GM19193 (cell line): Measurements from ENCODE around the gene LHFPL6.

Experiments used
- POLR2A ChIP-seq: IDR thresholded peaks from 4 replicates; pipeline ENCODE4 v1.6.1; 2011; ENCODE audit not compliant: insufficient read depth, insufficient read length; ENCODE audit errors: extremely low read depth

LHFPL6 gene

DNA sequence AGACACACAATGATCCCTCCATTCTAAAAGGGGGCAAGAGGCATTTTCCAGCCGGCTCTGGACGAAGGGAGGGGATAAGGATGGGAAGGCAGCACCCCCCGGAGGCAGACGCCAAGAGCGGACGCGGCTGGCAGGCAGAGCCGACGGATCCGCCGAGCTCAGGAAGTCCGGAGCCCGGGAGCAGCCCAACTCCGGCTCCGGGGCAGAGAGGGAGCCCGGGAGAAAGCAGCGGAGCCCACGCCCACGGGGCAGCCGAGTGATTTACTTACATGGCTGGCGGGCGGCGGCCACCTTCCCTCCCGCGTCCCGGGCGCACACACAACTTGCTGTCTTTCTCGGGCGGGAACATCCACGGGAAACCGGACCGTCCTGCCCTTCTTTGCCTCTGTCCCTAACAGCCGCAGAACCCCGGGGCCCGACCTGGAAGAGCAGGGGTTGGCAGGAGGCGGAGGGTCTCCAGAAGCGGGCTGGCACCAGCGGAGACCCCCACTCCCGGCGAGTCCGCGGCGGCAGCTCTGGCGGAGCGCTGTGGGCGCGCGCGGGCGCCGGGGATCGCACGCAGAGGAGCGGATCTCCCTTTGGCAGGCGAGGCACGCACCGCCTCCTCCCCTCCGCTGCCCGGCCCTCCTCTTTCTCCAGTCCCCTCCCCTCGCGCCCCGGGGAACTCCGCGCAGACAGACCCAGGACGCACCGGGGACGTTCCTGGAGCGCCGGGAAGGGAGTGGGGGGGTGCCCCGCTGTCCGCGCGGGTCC is at the start of gene LHFPL6:
LHFPL6 (minus strand) TSS at position 580 of the 753 bp plus-strand sequence.
- TF ChIP-seq POLR2A = no peak

DNA sequence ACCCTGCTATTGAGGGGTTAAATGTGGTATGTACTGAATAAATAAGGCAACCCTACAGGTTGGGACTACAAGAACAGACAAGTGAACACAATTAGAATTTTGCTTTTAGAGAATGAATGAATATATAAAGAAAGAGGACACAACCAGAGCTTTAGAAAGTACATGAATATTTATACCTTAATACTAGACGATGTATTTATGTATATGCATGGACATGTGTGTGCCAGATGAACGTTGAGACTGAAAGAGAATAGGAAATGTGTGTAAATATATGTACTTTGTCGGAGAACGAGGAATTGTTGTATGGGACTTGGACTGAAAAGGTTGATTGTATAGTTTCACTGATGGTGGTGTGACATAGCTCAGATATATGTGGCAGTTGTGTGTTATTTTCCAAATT is 43.1 kb upstream of the LHFPL6 start:
- TF ChIP-seq POLR2A = no peak

DNA sequence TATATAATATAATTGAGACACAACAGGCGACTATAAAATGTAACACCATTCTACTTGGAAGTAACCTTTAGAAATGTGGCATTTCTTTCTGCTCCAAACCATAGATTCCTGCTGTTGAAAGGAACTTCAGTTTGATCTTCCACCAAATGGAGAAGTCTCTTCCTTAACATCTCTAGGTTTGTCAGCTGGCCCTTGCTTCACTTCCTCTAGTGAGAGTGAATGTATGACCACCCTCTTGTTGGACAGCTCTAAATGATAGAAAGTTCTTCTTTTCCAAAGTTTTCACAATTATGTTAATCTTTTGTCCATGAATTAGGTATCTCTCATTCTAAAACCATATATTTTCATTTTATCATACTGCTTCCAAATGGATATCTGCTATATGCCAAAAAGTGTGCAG is 38.7 kb upstream of the LHFPL6 start:
- TF ChIP-seq POLR2A = no peak

DNA sequence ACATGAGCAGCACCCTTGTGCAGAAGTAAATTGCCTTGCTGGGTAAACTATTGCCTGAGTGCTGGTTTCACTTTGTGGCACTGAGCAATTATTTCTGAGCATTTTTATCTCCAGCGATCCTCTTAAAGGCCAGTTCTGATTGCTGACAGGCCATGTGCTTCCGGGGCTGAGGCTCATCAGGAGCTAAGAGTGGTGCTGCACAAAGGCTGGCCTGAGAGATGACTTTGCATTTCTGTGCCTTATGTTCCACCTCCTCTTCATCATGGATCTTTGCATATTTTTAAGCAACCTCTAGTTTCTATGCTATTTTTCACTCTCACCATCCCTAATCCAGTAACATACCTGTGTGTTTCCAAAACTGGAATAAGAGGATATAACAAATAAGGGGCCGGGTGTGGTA is 34.9 kb upstream of the LHFPL6 start:
- TF ChIP-seq POLR2A = no peak

DNA sequence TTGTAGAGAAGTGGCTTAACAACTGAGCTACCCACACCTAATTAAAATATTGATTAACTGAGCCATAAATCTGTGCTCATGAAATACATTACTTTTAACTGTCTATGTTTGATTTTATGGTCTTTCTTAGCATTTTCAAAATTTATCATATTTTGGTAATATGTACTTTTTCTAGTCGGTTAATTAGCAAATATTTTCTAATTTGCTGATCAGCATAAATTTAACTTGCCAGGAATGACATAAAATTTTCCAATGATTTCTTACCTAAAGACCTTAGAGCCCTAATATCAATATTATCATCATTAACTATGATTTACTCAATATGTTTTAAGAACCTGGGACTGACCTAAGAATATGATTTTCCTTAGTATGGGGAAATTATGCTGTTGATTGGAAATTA is 32.6 kb upstream of the LHFPL6 start:
- TF ChIP-seq POLR2A = no peak

DNA sequence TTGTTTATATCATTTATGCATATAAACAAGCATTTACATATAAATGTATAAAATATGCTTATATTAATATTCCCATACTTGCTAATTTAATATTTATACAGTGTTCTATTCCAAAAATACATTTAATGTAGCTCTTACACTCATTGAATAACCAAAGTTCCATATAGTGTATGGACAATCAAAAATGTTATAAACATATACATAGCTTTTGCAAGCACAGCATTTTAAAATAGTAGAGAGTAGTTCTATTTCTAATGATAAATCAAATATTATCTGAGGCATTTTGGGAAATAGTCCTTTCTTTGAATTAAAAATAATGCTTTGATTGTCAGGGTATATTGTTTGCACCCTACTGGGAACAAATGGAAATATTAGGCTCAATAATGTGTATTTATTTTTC is 30.0 kb upstream of the LHFPL6 start:
- TF ChIP-seq POLR2A = no peak

DNA sequence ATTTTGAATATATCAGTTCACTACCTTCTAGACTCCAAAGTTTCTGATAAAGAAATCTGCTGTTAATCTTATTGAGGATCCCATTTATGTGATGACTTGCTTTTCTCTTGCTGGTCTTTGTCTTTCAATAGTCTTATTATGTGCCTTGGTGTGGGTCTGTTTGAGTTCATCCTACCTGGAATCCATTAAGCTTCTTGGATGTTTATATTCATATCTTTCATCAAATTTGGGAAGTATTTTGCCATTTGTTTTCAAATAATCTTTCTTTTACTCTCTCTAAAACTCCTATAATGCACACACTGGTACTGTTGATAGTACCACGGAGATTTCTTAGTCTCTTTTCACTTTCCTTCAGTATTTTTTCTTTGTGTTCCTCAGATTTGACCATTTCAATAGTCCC is 28.3 kb upstream of the LHFPL6 start:
- no peak for TF ChIP-seq POLR2A

DNA sequence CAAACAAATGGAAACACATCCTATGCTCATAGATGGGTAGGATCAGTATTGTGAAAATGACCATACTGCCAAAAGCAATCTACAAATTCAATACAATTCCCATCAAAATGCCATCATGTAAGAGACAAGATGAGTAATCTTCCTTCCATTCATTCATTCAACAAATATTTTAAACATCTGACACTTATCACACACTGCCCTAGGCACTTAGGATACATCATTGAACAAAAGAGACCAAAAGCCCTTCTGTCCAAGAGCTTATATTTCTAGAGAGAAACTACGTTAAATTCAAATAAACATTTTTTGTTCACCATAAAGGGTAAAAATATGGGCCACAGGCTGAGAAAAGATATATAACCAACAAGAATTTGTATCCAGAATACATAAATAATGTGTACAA is 20.5 kb upstream of the LHFPL6 start:
- no peak for TF ChIP-seq POLR2A

DNA sequence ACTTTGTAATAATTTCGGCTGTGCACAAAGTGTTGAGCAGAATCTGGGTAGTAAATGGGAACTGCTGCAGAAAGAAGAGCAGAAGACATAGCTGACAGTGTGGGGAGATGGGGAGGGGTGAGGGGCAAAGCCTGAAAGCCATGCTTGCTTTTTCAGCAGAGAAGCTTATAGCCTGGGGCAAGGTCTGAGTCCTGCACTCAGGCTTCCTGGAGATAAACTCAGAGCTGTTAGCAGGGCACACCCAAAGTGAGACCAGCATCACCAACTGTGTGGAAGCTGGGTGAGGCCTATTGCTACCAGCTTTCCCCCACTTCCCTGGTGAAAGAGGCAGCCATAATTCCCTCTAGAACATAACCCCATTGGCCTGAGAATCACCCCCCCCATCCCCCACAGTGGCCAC is 15.6 kb upstream of the LHFPL6 start:
- no peak for TF ChIP-seq POLR2A

DNA sequence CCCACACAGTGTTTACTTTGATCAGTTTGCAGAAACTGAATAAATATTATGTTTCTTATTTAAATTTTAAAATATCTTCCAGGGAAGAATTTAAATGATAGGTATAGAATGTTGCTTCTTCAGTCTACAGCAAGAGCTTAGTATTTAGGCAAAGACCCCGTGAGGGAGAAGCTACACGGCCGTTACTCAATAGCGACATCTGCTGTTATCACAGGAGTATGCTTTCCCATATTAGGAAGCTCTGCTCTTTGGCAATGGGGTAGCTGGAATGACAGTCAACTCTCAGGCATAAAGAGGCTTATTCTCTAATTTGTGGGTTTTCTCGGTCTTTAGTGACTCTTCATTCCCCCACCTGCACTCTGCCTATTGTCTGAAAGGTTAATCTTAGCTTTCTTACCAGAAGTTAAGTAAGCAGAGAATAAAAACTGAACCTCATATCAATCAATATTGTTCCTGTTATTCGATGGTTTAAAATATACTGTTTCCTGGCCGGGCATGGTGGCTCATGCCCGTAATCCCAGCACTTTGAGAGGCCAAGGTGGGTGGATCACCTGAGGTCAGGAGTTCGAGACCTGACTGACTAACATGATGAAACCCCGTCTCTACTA is 13.2 kb upstream of the LHFPL6 start:
- no peak for TF ChIP-seq POLR2A

DNA sequence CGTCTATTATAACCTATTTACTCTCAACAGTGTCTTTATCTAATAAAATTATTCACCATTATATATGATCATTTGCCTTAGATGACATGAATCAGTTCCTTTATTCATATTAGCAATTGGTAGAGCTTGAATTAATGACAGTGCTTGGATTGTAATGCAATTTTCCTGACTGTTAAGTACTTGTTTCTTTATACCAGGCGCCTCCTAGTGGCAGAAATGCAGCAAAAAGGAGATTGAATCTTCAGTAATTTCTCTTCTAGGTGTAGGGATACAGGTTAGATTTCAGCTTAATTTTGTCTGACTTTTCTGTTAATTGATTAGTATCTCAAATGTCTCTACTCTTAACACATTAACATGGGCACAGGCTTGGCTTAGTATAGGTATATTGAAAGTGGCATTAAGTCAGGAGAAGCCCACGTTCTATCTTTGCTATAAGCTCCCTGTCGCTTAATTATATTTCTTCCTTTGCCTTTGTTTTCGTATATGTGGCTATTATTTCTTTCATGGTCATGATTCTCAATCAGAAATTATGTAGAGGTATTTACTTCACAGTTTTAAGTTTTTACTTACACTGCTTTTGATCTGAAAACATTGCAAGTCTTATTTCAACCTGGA is 9.1 kb upstream of the LHFPL6 start:
- no peak for TF ChIP-seq POLR2A

DNA sequence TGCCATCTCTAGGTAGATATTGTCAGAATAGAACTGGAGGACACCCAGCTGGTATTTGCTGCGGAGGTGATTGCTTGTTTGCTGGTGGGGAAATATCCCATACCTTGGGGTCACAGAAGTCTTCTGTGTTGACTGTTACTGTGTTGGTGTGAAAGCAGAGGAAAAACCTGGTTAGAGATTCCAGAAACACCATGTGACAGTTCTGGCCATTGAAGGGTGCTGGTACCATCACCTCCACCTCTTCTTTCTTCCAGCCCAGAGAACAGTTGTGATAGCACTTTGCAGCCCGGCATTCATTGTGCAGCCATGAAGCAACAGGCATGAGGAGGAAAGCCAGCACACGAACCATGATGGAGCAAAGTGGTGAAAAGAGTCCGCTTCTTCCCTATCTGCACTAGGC is 4.9 kb upstream of the LHFPL6 start:
- no peak for TF ChIP-seq POLR2A

DNA sequence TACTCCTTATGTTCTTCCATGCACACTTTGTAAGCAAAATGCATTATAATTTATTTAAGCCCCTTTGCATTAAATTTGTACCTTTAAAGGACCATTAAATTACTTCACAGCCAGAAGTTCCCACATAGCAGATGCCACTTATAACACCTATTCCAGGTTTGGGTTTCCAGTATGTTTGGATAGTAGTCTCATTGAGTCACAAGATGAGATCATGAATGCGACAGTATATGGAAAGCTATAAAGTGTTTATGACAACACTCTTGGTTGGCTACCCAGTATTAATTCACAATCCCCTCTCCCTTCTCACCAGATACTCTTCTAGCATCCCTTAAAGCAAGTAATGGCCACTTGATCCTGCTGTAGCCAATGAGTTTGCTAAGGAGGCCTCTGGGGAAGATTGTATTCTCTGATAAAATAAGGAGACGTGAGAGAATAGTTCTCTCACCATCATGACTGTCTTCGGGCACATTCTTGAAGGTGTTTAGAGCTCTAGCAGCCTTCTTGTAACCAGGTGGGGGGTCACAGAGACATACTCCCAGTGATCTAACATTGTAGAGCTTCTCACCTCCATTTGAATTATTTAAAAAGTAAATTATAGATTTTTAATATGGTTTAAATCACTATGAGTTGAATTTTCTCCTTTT is 2.8 kb upstream of the LHFPL6 start:
- TF ChIP-seq POLR2A = no peak

DNA sequence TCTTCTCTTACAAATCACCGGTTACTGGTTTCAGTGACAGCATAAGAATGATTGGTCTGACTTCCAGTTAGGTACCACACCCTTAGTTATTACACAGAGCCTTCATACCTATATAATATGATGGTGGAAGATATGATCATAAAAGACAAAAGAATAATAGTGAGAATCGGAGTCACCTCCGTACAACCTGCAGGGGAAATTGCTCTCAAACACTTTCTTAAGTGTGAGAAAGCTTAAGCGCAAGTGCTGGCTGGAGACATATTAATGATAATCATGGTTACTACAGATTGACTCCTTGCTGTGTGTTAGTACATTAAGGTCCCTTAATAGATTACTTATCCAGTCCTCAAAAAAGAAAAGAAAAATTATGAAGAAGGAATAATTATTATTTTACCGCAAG is 1.8 kb upstream of the LHFPL6 start:
- TF ChIP-seq POLR2A = no peak

DNA sequence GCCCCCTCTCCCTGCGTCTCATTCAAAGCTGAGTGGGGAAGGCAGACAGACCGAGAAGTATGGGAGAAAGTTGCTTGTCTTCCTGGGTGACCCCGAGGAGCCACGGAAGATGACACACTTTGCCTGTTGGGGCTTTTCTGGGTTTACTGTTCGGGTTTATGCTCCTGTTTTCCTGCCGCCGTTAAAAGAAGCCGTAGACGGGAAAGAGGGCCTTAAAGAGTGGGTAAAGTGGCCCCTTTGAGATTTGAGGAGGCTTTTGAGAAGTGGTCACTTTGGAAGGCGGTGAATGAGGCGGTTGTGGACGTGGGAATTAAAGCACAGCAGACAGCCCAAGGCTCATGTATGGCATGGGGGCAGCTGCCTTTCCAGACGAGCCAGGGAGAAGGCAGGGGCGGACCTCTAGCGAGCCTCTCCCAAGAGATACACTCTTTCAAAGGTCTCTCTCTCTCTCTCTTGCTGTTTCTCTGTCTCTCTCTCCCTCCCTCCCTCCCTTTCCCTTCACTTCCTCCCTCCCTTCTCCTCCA is 493 bp upstream of the LHFPL6 start:
- no peak for TF ChIP-seq POLR2A

DNA sequence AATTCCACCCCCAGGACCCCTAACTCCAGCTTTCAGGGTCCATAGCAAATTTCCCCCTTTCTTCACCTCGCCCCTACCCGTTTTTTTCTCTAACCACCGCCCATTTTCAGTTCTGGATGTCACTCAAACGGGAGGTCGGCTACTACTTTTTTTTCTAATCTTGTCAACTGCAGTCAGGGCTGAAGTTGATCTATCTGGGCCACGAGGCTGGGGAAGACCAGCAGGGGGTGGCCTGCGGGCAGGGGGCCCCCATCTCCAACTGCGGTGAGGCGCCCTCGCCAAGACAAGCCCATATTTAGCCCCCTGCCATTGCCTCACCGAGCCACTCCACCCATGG is 748 bp downstream of the LHFPL6 start:
- TF ChIP-seq POLR2A = no peak

DNA sequence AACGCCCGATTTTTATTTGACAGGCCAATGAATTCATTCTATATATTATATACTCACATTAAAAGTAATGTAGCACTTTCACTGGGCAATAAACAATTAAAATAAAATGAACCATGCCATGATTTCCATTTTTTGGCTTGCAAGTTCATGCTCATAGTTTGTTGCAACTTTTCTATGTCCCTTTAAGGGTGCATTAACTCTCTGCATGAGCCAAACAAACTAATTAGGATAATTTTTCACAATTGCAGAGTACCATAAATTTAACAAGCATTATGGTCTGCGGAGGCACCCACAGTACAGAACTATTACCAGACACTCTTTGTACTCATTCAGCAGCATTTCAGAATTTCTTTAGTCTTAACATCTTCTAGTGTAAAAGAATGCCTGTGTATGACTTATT is 1.4 kb downstream of the LHFPL6 start:
- no peak for TF ChIP-seq POLR2A

DNA sequence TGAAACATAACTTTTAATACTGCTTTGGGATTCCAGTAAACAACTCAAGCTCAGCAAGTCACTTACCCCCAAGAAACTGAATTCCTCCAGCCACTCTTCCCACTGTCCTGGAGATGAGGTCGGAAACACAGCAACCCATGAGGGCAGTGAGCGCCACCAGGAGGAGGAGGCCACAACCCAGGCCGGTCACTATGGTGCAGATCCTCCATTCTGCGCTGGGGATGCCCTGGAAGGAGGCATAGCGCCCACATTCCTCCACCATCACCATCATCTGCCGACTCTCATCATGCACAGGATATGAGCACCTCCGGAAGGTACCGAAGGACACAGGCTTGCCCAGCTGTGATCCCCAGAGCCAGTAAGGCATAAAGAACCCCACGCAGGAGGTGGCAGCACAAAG is 2.2 kb downstream of the LHFPL6 start:
- no peak for TF ChIP-seq POLR2A
